K562 (cell line): ENCODE data around the gene USP1. TPM values are rescaled to one million over a fixed set of nuclear protein-coding genes. Genes with fewer than 3 reads are reported as not detected.

Source experiments
- ATAC-seq: fragments of 200-7000 bp; cut with Tn5 transposase; 3 replicates; pipeline ENCODE4 v1.9.1; 2020; ENCODE audit warnings: moderate library complexity
- BruUV-seq: library from RNA; stranded (reverse); fragments of 400-500 nt; replicated peaks from 2 replicates; lab custom pipeline; 2021; lab: Mats Ljungman, UMichigan
- CTCF ChIA-PET: fragments of 300-600 bp; formaldehyde crosslinking; extraction: SDS; loops from one replicate; lab custom pipeline; 2021; ENCODE audit warnings: low intra/inter-chr PET ratio; lab: Yijun Ruan, JAX
- POLR2A ChIA-PET: fragments of 300-600, 350-650 bp; sonication (Branson Sonifier 250); formaldehyde crosslinking; extraction: SDS; loops from one replicate; lab custom pipeline; 2021; ENCODE audit warnings: antibody characterized with exemption, inconsistent platforms; lab: Yijun Ruan, JAX
- DNase-seq, 4 experiments: peaks; one replicate each; pipeline versions ENCODE4 v3.0.0 to v3.0.0-alpha.2; 2011 to 2018; ENCODE audit warnings: low spot score in 3 of 4, mixed read lengths in 3 of 4; ENCODE audit errors: extremely low read depth in 1 of 4
- FAIRE-seq: peaks from 2 replicates; lab custom pipeline; 2011; peaks lifted over from hg19 to GRCh38; lab: Jason Lieb, UNC
- H2AFZ ChIP-seq: 2 replicates; pipeline ENCODE4 v1.6.0; 2011; ENCODE audit warnings: low read depth, low read length, control low read depth, inconsistent platforms
- H3K27ac ChIP-seq: fragments of 200-600 bp; 3 replicates; pipeline ENCODE4 v1.8.0; 2011; ENCODE audit warnings: low read depth, mild to moderate bottlenecking, control low read depth, inconsistent platforms, low read length, moderate library complexity, mixed read lengths; ENCODE audit errors: extremely low read depth
- H3K27me3 ChIP-seq, 2 experiments: fragments of 300-600 bp in 1 of 2; 2 replicates in 1 of 2; 3 replicates in 1 of 2; pipeline versions ENCODE4 v1.6.0 to v1.8.0; 2011; ENCODE audit warnings: inconsistent platforms in 2 of 2, low read length in 2 of 2, mild to moderate bottlenecking in 1 of 2, mixed read lengths in 1 of 2, moderate library complexity in 1 of 2; ENCODE audit not compliant: control insufficient read depth in 2 of 2, insufficient read depth in 2 of 2
- H3K36me3 ChIP-seq: fragments of 300-600 bp; 3 replicates; pipeline ENCODE4 v1.8.0; 2011; ENCODE audit warnings: mild to moderate bottlenecking, low read length, inconsistent platforms; ENCODE audit not compliant: control insufficient read depth, insufficient read depth
- H3K4me1 ChIP-seq, 2 experiments: fragments of 200-600 bp in 1 of 2; replicated peaks in 1 of 2; 2 replicates in 1 of 2; 3 replicates in 1 of 2; pipeline versions ENCODE4 v1.5.1 to v1.8.0; 2011; ENCODE audit warnings: inconsistent platforms in 2 of 2, low read length in 2 of 2, mild to moderate bottlenecking in 1 of 2, mixed read lengths in 1 of 2, moderate library complexity in 1 of 2; ENCODE audit not compliant: control insufficient read depth in 2 of 2, insufficient read depth in 2 of 2
- H3K4me2 ChIP-seq: 2 replicates; pipeline ENCODE4 v1.6.1; 2011; ENCODE audit warnings: low read length, control low read depth, inconsistent platforms, mixed read lengths; ENCODE audit not compliant: insufficient read depth
- H3K4me3 ChIP-seq: fragments of 200-600 bp; sonication (generic), shearing (Covaris generic); 2 replicates; pipeline ENCODE4 v1.5.1; 2016; ENCODE audit warnings: control low read depth, inconsistent platforms
- H3K79me2 ChIP-seq: fragments of 200-600 bp; 3 replicates; pipeline ENCODE4 v1.8.0; 2011; ENCODE audit warnings: low read length, inconsistent platforms; ENCODE audit not compliant: control insufficient read depth, insufficient read depth
- H3K9ac ChIP-seq, 2 experiments: 2 replicates each; pipeline versions ENCODE4 v1.6.0 to v1.6.1; 2011; ENCODE audit warnings: low read depth in 2 of 2, low read length in 2 of 2, control low read depth in 1 of 2, inconsistent platforms in 1 of 2, mild to moderate bottlenecking in 1 of 2, mixed read lengths in 1 of 2; ENCODE audit not compliant: insufficient read depth in 1 of 2
- H3K9me1 ChIP-seq: one replicate; pipeline ENCODE4 v1.6.0; 2011; ENCODE audit warnings: inconsistent platforms, mild to moderate bottlenecking, low read length, moderate library complexity; ENCODE audit not compliant: control insufficient read depth, insufficient read depth
- H3K9me3 ChIP-seq: replicated peaks from 2 replicates; pipeline ENCODE4 v1.5.1; 2011; ENCODE audit warnings: low read depth, low read length, inconsistent platforms; ENCODE audit not compliant: control insufficient read depth, insufficient read depth
- H4K20me1 ChIP-seq: replicated peaks from 2 replicates; pipeline ENCODE4 v1.6.1; 2011; ENCODE audit warnings: low read length, inconsistent platforms, mixed read lengths; ENCODE audit not compliant: control insufficient read depth, insufficient read depth
- CBX2 ChIP-seq: fragments of 200-600 bp; sonication (generic); IDR thresholded peaks from one replicate; pipeline ENCODE4 v1.6.1; 2012; ENCODE audit warnings: mild to moderate bottlenecking, low read length, inconsistent platforms; ENCODE audit not compliant: insufficient read depth, poor library complexity, severe bottlenecking
- EGR1 ChIP-seq: fragments of 450-650 bp; conservative IDR thresholded peaks from 2 replicates; pipeline ENCODE4 v1.6.1; 2017; ENCODE audit warnings: mild to moderate bottlenecking
- EP300 ChIP-seq: IDR thresholded peaks from 2 replicates; pipeline ENCODE4 v1.6.1; 2012; ENCODE audit warnings: low read length, improper control_type of control experiment
- FOXA3 ChIP-seq, 2 experiments: fragments of 450-650 bp in 1 of 2; sonication (generic) in 1 of 2; formaldehyde crosslinking; IDR thresholded peaks in 1 of 2; conservative IDR thresholded peaks in 1 of 2; 2 replicates each; pipeline versions ENCODE4 v1.4.0 to v1.8.0; 2020 to 2022; ENCODE audit warnings: mild to moderate bottlenecking in 2 of 2, missing genetic modification reagents in 1 of 2
- FOXK2 ChIP-seq, 2 experiments: fragments of 450-650 bp; IDR thresholded peaks in 1 of 2; conservative IDR thresholded peaks in 1 of 2; 2 replicates each; pipeline ENCODE4 v1.6.1; 2016; ENCODE audit warnings: low read depth in 2 of 2, mild to moderate bottlenecking in 1 of 2
- GTF2A2 ChIP-seq: IDR thresholded peaks from 2 replicates; pipeline ENCODE4 v1.6.1; 2016; ENCODE audit warnings: mild to moderate bottlenecking, missing genetic modification characterization, missing compliant biosample characterization
- MITF ChIP-seq: IDR thresholded peaks from 2 replicates; pipeline ENCODE4 v1.6.1; 2014; ENCODE audit warnings: antibody characterized with exemption
- NCOA2 ChIP-seq, 2 experiments: fragments of 450-650 bp; IDR thresholded peaks; 2 replicates each; pipeline ENCODE4 v1.6.1; 2018; ENCODE audit warnings: mild to moderate bottlenecking in 2 of 2, moderate library complexity in 1 of 2; ENCODE audit not compliant: partially characterized antibody in 2 of 2
- ZNF134 ChIP-seq: fragments of 250-450 bp; sonication (Bioruptor Pico); conservative IDR thresholded peaks from 2 replicates; pipeline ENCODE4 v1.4.0; 2020
- WGBS: fragments of 100-300 bp; shearing (Covaris generic); methylation state at CpG from one replicate; pipeline ENCODE4 v1.1.6; 2016; ENCODE audit warnings: low coverage, mixed read lengths; ENCODE audit not compliant: insufficient coverage; ENCODE audit errors: missing lambda C conversion rate; 5-methylcytosine and 5-hydroxymethylcytosine counted together
- in situ Hi-C: fragments of 300-500 bp; cut with MboI; formaldehyde crosslinking; loops from 4 replicates; pipeline ENCODE4 v1.15.0; 2018; ENCODE audit warnings: inconsistent platforms, mixed read lengths
- intact Hi-C: fragments of 100-400 bp; cut with micrococcal nuclease; formaldehyde crosslinking; loops from 2 replicates; pipeline ENCODE4 v1.14.2; 2022
- polyA plus RNA-seq, 8 experiments: library from polyadenylated mRNA; depleted of rRNA in 4 of 8; stranded (reverse) in 5 of 8; unstranded in 3 of 8; fragments of >200 nt; fragmentation: Nextera tagmentation in 2 of 8; fragmentation: Illumina TruSeq in 1 of 8; extraction: Ambion mirVana in 2 of 8; extraction: Trizol in 1 of 8; gene quantifications; 2 replicates each; pipeline versions ENCODE4 v1.2.1 to v1.2.3, GENCODE V29; 2011 to 2014; ENCODE audit warnings: inconsistent platforms in 1 of 8, missing spikeins in 1 of 8
- total RNA-seq, 7 experiments: library from RNA; depleted of rRNA in 6 of 7; stranded (reverse); fragments of >200 nt in 6 of 7; fragmentation: Illumina TruSeq in 2 of 7; extraction: Trizol in 2 of 7; gene quantifications; 2 replicates each; pipeline versions ENCODE4 v1.2.1 to v1.2.3, GENCODE V29; 2011 to 2021; ENCODE audit warnings: low replicate concordance in 1 of 7
- TF ChIP-seq, protein P1 (sequence below): fragments of 450-650 bp; formaldehyde crosslinking; IDR thresholded peaks from 2 replicates; pipeline ENCODE4 v1.4.0; 2022; ENCODE audit warnings: missing genetic modification characterization

The USP1 gene
- total and polyA plus RNA-seq, 9 of the 15 experiments (the other 6 are each of a cell fraction or from before 2014, with no cell fraction given): 27.3 to 87.9 (median 51.7) TPM

DNA sequence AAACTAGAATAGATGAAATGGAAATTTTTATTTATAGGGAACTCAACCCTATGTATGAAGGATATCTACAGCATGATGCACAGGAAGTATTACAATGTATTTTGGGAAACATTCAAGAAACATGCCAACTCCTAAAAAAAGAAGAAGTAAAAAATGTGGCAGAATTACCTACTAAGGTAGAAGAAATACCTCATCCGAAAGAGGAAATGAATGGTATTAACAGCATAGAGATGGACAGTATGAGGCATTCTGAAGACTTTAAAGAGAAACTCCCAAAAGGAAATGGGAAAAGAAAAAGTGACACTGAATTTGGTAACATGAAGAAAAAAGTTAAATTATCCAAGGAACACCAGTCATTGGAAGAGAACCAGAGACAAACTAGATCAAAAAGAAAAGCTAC is 7.9 kb downstream of the USP1 start (continued):
- TF ChIP-seq FOXK2 (conservative IDR thresholded peaks at IDR 0.05 in 1 of 2, IDR thresholded peaks at IDR 0.05 in 1 of 2; ENCODE audit: low read depth in 2 of 2): no peak
- TF ChIP-seq EP300: no peak

- no TSS peak for BruUV-seq
- Histone ChIP-seq H3K4me3 (no peak overlapping the region), H3K9me3 (no peaks in the 10 kb centered on the region), H3K4me1 (no peaks in the 10 kb centered on the region), H3K36me3 (peaks cover 91% of the 10 kb centered on the region), H3K9me1 (no peaks in the 10 kb centered on the region), H3K27ac (no peak overlapping the region), H3K4me2 (no peak overlapping the region), H3K79me2 (peaks cover 28% of the 10 kb centered on the region; the same call in 2 of the 3 replicates), H2AFZ (no peak overlapping the region), H3K27me3 (no peaks in the 10 kb centered on the region), H4K20me1 (no peaks in the 10 kb centered on the region), H3K9ac (no peak overlapping the region)
- WGBS: 85% methylated on average over 3 of the region's 3 CpGs
- POLR2A ChIA-PET: interaction anchor here (0.6 to 2.6 kb wide), 3 partner anchors 9 to 11 kb away, joined by 3 to 12 read pairs (median 7); partner anchors contain the start of gene USP1
- CTCF ChIA-PET: no interaction called here
- intact Hi-C loops: no loop called here
- FAIRE-seq (no peak), ATAC-seq (no peak), DNase-seq (no peak)
- in situ Hi-C loops: no loop called here
- TF ChIP-seq EGR1: no peak
- no peak for TF ChIP-seq CBX2
- TF ChIP-seq, protein P1, sequence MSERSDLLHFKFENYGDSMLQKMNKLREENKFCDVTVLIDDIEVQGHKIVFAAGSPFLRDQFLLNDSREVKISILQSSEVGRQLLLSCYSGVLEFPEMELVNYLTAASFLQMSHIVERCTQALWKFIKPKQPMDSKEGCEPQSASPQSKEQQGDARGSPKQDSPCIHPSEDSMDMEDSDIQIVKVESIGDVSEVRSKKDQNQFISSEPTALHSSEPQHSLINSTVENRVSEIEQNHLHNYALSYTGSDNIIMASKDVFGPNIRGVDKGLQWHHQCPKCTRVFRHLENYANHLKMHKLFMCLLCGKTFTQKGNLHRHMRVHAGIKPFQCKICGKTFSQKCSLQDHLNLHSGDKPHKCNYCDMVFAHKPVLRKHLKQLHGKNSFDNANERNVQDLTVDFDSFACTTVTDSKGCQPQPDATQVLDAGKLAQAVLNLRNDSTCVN (CRISPR knock-in tag): no peak
- TF ChIP-seq NCOA2 (IDR thresholded peaks at IDR 0.05; ENCODE audit: partially characterized antibody in 2 of 2): no peak
- no peak for TF ChIP-seq MITF
- no peak for TF ChIP-seq FOXA3 (CRISPR knock-in tag; conservative IDR thresholded peaks at IDR 0.05 in 1 of 2, IDR thresholded peaks at IDR 0.05 in 1 of 2)
- TF ChIP-seq GTF2A2 (tag): no peak
- no peak for TF ChIP-seq ZNF134 (CRISPR knock-in tag)
Observed at GRCh38 chr1:62448221-62448933, 11.5 kb downstream of the USP1 start.
